Natural killer cell (primary cell): ENCODE measurements around the gene PIGO. TPM values are rescaled to one million over a fixed set of nuclear protein-coding genes. Genes with fewer than 3 reads are reported as not detected.

ENCODE experiments used
- ATAC-seq, 3 donors: fragments of 150-1000 bp in 2 of 3; fragments of 200-7000 bp in 1 of 3; cut with Tn5 transposase; 1 replicate in 1 of 3; 2 replicates in 2 of 3; pipeline ENCODE4 v1.10.0; 2021; ENCODE audit warnings: mild to moderate bottlenecking in 2 of 3, moderate library complexity in 2 of 3
- DNase-seq, 2 donors: peaks; one replicate each; pipeline versions ENCODE4 v3.0.0 to v3.0.0-alpha.2; 2013 to 2021; ENCODE audit warnings: mixed read lengths in 1 of 2
- H3K27ac ChIP-seq: one replicate; pipeline ENCODE4 v1.5.1; 2013; ENCODE audit warnings: mild to moderate bottlenecking, low read length
- H3K27me3 ChIP-seq: one replicate; pipeline ENCODE4 v1.6.1; 2013; ENCODE audit warnings: low read length; ENCODE audit not compliant: control insufficient read depth, insufficient read depth
- H3K36me3 ChIP-seq: one replicate; pipeline ENCODE4 v1.6.1; 2013; ENCODE audit warnings: low read length; ENCODE audit not compliant: control insufficient read depth, insufficient read depth
- H3K4me1 ChIP-seq: one replicate; pipeline ENCODE4 v1.6.1; 2013; ENCODE audit warnings: low read length; ENCODE audit not compliant: control insufficient read depth, insufficient read depth
- H3K4me3 ChIP-seq: one replicate; pipeline ENCODE4 v1.5.1; 2013; ENCODE audit warnings: low read length
- H3K9me3 ChIP-seq: one replicate; pipeline ENCODE4 v1.6.1; 2013; ENCODE audit warnings: low read length; ENCODE audit not compliant: control insufficient read depth, insufficient read depth
- H3K27ac Mint-ChIP-seq, 2 donors: one replicate each; pipeline ENCODE4 v1.8.0; 2022; ENCODE audit warnings: mild to moderate bottlenecking in 2 of 2, mixed read lengths in 2 of 2, moderate library complexity in 1 of 2
- H3K27me3 Mint-ChIP-seq, 2 donors: one replicate each; pipeline ENCODE4 v1.8.0; 2022; ENCODE audit warnings: low read depth in 2 of 2, mixed read lengths in 2 of 2
- H3K36me3 Mint-ChIP-seq: one replicate; pipeline ENCODE4 v1.8.0; 2022; ENCODE audit warnings: mixed read lengths
- H3K4me1 Mint-ChIP-seq, 2 donors: one replicate each; pipeline ENCODE4 v1.8.0; 2022; ENCODE audit warnings: mixed read lengths in 2 of 2
- H3K4me3 Mint-ChIP-seq: one replicate; pipeline ENCODE4 v1.8.0; 2022; ENCODE audit warnings: mild to moderate bottlenecking, moderate library complexity, mixed read lengths
- H3K9me3 Mint-ChIP-seq, 2 donors: one replicate each; pipeline ENCODE4 v1.8.0; 2022; ENCODE audit warnings: mixed read lengths in 2 of 2
- WGBS: methylation state at CpG from one replicate; pipeline ENCODE4 v1.1.7; 2013; ENCODE audit warnings: missing lambda C conversion rate; ENCODE audit not compliant: insufficient coverage; 5-methylcytosine and 5-hydroxymethylcytosine counted together
- intact Hi-C: fragments of 100-400 bp; cut with micrococcal nuclease; formaldehyde crosslinking; loops from one replicate; pipeline ENCODE4 v1.14.2; 2022
- total RNA-seq, 4 donors: library from RNA; stranded (reverse); fragments of 120-200 nt in 1 of 4; gene quantifications; one replicate each; pipeline versions ENCODE4 v1.2.3 to v1.2.4, GENCODE V29; 2013 to 2022
- TF ChIP-seq, protein P1 (sequence below): fragments of 200-600 bp; IDR thresholded peaks from one replicate; pipeline ENCODE4 v1.8.0; 2022; ENCODE audit warnings: antibody characterized with exemption

Gene PIGO
- total RNA-seq, 3 donors from 2014 or later (not counting 1 experiment from before 2014, with no cell fraction given): 23.6 to 28.2 (median 27.7) TPM

GRCh38 chr9:35091536-35091935 is 4.9 kb downstream of the PIGO start:
- Histone ChIP-seq H3K27me3 (no peaks in the 10 kb centered on the region), H3K9me3 (no peaks in the 10 kb centered on the region), H3K4me1 (peaks cover 11% of the 10 kb centered on the region), H3K4me3 (no peak overlapping the region), H3K36me3 (peaks cover 64% of the 10 kb centered on the region), H3K27ac (no peak overlapping the region)
- Mint-ChIP-seq H3K4me1 (peaks cover 12 to 25% of the 10 kb centered on the region in 2 donors), H3K27me3 (no peaks in the 10 kb centered on the region), H3K36me3 (no peaks in the 10 kb centered on the region), H3K27ac (no peak overlapping the region), H3K4me3 (no peak overlapping the region), H3K9me3 (no peaks in the 10 kb centered on the region)
- TF ChIP-seq, protein P1, sequence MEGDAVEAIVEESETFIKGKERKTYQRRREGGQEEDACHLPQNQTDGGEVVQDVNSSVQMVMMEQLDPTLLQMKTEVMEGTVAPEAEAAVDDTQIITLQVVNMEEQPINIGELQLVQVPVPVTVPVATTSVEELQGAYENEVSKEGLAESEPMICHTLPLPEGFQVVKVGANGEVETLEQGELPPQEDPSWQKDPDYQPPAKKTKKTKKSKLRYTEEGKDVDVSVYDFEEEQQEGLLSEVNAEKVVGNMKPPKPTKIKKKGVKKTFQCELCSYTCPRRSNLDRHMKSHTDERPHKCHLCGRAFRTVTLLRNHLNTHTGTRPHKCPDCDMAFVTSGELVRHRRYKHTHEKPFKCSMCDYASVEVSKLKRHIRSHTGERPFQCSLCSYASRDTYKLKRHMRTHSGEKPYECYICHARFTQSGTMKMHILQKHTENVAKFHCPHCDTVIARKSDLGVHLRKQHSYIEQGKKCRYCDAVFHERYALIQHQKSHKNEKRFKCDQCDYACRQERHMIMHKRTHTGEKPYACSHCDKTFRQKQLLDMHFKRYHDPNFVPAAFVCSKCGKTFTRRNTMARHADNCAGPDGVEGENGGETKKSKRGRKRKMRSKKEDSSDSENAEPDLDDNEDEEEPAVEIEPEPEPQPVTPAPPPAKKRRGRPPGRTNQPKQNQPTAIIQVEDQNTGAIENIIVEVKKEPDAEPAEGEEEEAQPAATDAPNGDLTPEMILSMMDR: no peak
- ATAC-seq: no peak
- 95% methylated on average over 17 of the region's 17 CpGs for WGBS
- no peak for DNase-seq
- intact Hi-C loops: no loop called here

- DNase-seq: no peak
- Mint-ChIP-seq H3K27ac (no peak overlapping the region), H3K9me3 (no peaks in the 10 kb centered on the region), H3K36me3 (no peaks in the 10 kb centered on the region), H3K4me3 (no peak overlapping the region), H3K27me3 (no peaks in the 10 kb centered on the region), H3K4me1 (peaks cover 6 to 11% of the 10 kb centered on the region in 2 donors)
- WGBS: 97% methylated on average over 2 of the region's 2 CpGs
- no peak for ATAC-seq
- no peak overlapping the region for H3K4me3 ChIP-seq
- intact Hi-C loops: no loop called here
- H3K4me1 ChIP-seq: peaks cover 3% of the 10 kb centered on the region
- TF ChIP-seq, protein P1: no peak
- no peak overlapping the region for H3K27ac ChIP-seq
- H3K36me3 ChIP-seq: peaks cover 66% of the 10 kb centered on the region
- H3K9me3 ChIP-seq: no peaks in the 10 kb centered on the region
- H3K27me3 ChIP-seq: no peaks in the 10 kb centered on the region
Observed at GRCh38 chr9:35089434-35089833, 7.0 kb downstream of the PIGO start.

DNA sequence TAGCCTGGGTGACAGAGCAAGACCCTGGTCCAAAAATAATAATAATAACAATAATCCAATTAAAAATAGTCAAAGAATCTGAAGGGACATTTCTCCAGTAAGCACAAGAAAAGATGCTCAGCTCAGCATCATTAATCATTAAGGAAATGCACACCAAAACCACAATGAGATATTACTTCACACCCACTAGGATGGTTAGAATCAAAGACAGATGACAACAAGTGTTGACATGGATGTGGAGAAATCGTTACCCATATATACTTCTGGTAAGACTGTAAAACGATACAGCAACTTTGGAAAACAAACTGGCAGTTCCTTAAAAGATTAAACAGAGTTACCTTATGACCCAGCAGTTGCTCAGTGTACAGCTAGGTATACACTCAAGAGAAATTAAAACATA is 11.3 kb downstream of the PIGO start:
- Histone ChIP-seq H3K36me3 (peaks cover 28% of the 10 kb centered on the region), H3K9me3 (no peaks in the 10 kb centered on the region), H3K4me1 (peaks cover 10% of the 10 kb centered on the region), H3K4me3 (no peak overlapping the region), H3K27me3 (no peaks in the 10 kb centered on the region), H3K27ac (no peak overlapping the region)
- DNase-seq (peak in 1 of 2 donors; percentile 28), ATAC-seq (peak; percentile 39 to 72 (median 66))
- Mint-ChIP-seq H3K4me1 (peaks cover 9 to 10% of the 10 kb centered on the region in 2 donors), H3K36me3 (no peaks in the 10 kb centered on the region), H3K27me3 (no peaks in the 10 kb centered on the region), H3K4me3 (no peak overlapping the region), H3K27ac (peak overlapping the region in 1 of 2 donors; percentile 1), H3K9me3 (no peaks in the 10 kb centered on the region)
- intact Hi-C loops: no loop called here
- TF ChIP-seq, protein P1: no peak
- WGBS: 51% methylated on average over 2 of the region's 2 CpGs
